ENCODE results near the gene ARMC10.

Gene ARMC10

GRCh38 chr7:103123529-103123928 lies 48.6 kb downstream of the ARMC10 start:
- in situ Hi-C loops (cut with HindIII; ENCODE audit: low sequenced_read_pairs): no loop called here
- DNase-seq (ENCODE audit: low read depth): no peak
- no peak for TF ChIP-seq CTCF (IDR thresholded peaks at IDR 0.05; ENCODE audit: low read depth, low read length, missing control alignments)
- H3K4me3 ChIP-seq (ENCODE audit: low read depth, low read length): no peak overlapping the region

- no peak for DNase-seq (ENCODE audit: low read depth)
- H3K4me3 ChIP-seq (ENCODE audit: low read depth, low read length): no peak overlapping the region
- in situ Hi-C loops (cut with HindIII; ENCODE audit: low sequenced_read_pairs): no loop called here
- no peak for TF ChIP-seq CTCF (IDR thresholded peaks at IDR 0.05; ENCODE audit: low read depth, low read length, missing control alignments)
Measured at GRCh38 chr7:103124429-103124979, 49.6 kb downstream of the ARMC10 start.

GRCh38 chr7:103127006-103127405 lies 52.1 kb downstream of the ARMC10 start:
- DNase-seq (ENCODE audit: low read depth): no peak
- TF ChIP-seq CTCF (IDR thresholded peaks at IDR 0.05; ENCODE audit: low read depth, low read length, missing control alignments): no peak
- in situ Hi-C loops (cut with HindIII; ENCODE audit: low sequenced_read_pairs): no loop called here
- no peak overlapping the region for H3K4me3 ChIP-seq (ENCODE audit: low read depth, low read length)

- in situ Hi-C loops (cut with HindIII; ENCODE audit: low sequenced_read_pairs): no loop called here
- H3K4me3 ChIP-seq (ENCODE audit: low read depth, low read length): no peak overlapping the region
- no peak for TF ChIP-seq CTCF (IDR thresholded peaks at IDR 0.05; ENCODE audit: low read depth, low read length, missing control alignments)
- no peak for DNase-seq (ENCODE audit: low read depth)
Measured at GRCh38 chr7:103129702-103130549, 55.0 kb downstream of the ARMC10 start.

GRCh38 chr7:103130901-103131624 lies 56.1 kb downstream of the ARMC10 start:
- DNase-seq (ENCODE audit: low read depth): no peak
- in situ Hi-C loops (cut with HindIII; ENCODE audit: low sequenced_read_pairs): no loop called here
- no peak for TF ChIP-seq CTCF (IDR thresholded peaks at IDR 0.05; ENCODE audit: low read depth, low read length, missing control alignments)
- H3K4me3 ChIP-seq (ENCODE audit: low read depth, low read length): no peak overlapping the region

GRCh38 chr7:103132995-103133688 lies 58.2 kb downstream of the ARMC10 start:
- no peak for TF ChIP-seq CTCF (IDR thresholded peaks at IDR 0.05; ENCODE audit: low read depth, low read length, missing control alignments)
- DNase-seq (ENCODE audit: low read depth): no peak
- H3K4me3 ChIP-seq (ENCODE audit: low read depth, low read length): no peak overlapping the region
- in situ Hi-C loops (cut with HindIII; ENCODE audit: low sequenced_read_pairs): no loop called here
